ENCODE results near the gene TRIM71.
"Not testable (repeated sequence)": the region's sequence is repeated elsewhere in the genome, so short reads cannot be mapped to it uniquely, and the experiment has no call there.

Gene TRIM71

GRCh38 chr3:32913790-32914446, 96.1 kb downstream of the TRIM71 start:
- no peak for DNase-seq (ENCODE audit: low spot score in 2 of 2)
- Mint-ChIP-seq H3K4me1 (no peaks in the 10 kb centered on the region), H3K4me3 (no peak overlapping the region), H3K27ac (ENCODE audit: low read depth) (no peak overlapping the region), H3K36me3 (ENCODE audit: insufficient read depth) (peaks cover 2% of the 10 kb centered on the region), H3K9me3 (peaks cover 7% of the 10 kb centered on the region), H3K27me3 (peaks cover 10% of the 10 kb centered on the region)
- no peak for ATAC-seq (replicated peaks; ENCODE audit: extremely low read depth, poor library complexity, severe bottlenecking)

GRCh38 chr3:32919920-32920319, 102.1 kb downstream of the TRIM71 start:
- no peak overlapping the region for H3K27ac Mint-ChIP-seq (ENCODE audit: low read depth)
- no peak overlapping the region for H3K4me3 Mint-ChIP-seq
- H3K27me3 Mint-ChIP-seq = peaks cover 10% of the 10 kb centered on the region
- no peaks in the 10 kb centered on the region for H3K36me3 Mint-ChIP-seq (ENCODE audit: insufficient read depth)
- H3K4me1 Mint-ChIP-seq = no peaks in the 10 kb centered on the region
- peaks cover 7% of the 10 kb centered on the region for H3K9me3 Mint-ChIP-seq
- ATAC-seq (replicated peaks; ENCODE audit: extremely low read depth, poor library complexity, severe bottlenecking) (no peak), DNase-seq (ENCODE audit: low spot score in 2 of 2) (no peak)

- Mint-ChIP-seq H3K27me3 (peaks cover 3% of the 10 kb centered on the region), H3K4me3 (no peak overlapping the region), H3K4me1 (no peaks in the 10 kb centered on the region), H3K27ac (ENCODE audit: low read depth) (no peak overlapping the region), H3K36me3 (ENCODE audit: insufficient read depth) (no peaks in the 10 kb centered on the region), H3K9me3 (peaks cover 2% of the 10 kb centered on the region)
- ATAC-seq (replicated peaks; ENCODE audit: extremely low read depth, poor library complexity, severe bottlenecking) (no peak), DNase-seq (ENCODE audit: low spot score in 2 of 2) (no peak)
Measured at GRCh38 chr3:32922078-32922477, 104.3 kb downstream of the TRIM71 start.

- ATAC-seq (replicated peaks; ENCODE audit: extremely low read depth, poor library complexity, severe bottlenecking) = no peak
- Mint-ChIP-seq H3K27ac (ENCODE audit: low read depth) (no peak overlapping the region), H3K36me3 (ENCODE audit: insufficient read depth) (no peaks in the 10 kb centered on the region), H3K4me3 (no peak overlapping the region), H3K4me1 (no peaks in the 10 kb centered on the region), H3K27me3 (peaks cover 33% of the 10 kb centered on the region), H3K9me3 (no peaks in the 10 kb centered on the region)
- no peak for DNase-seq (ENCODE audit: low spot score in 2 of 2)
Measured at GRCh38 chr3:32930161-32930560, 112.4 kb downstream of the TRIM71 start.

GRCh38 chr3:32931273-32931672, 113.5 kb downstream of the TRIM71 start:
- not testable (repeated sequence) for H3K27ac Mint-ChIP-seq (ENCODE audit: low read depth); H3K4me1 Mint-ChIP-seq; ATAC-seq (replicated peaks; ENCODE audit: extremely low read depth, poor library complexity, severe bottlenecking); H3K9me3 Mint-ChIP-seq; H3K36me3 Mint-ChIP-seq (ENCODE audit: insufficient read depth); H3K4me3 Mint-ChIP-seq; DNase-seq (ENCODE audit: low spot score in 2 of 2)
- H3K27me3 Mint-ChIP-seq = peaks cover 33% of the 10 kb centered on the region

GRCh38 chr3:32934150-32934742, 116.4 kb downstream of the TRIM71 start:
- Mint-ChIP-seq H3K4me1 (no peaks in the 10 kb centered on the region), H3K9me3 (no peaks in the 10 kb centered on the region), H3K4me3 (no peak overlapping the region), H3K36me3 (ENCODE audit: insufficient read depth) (peaks cover 2% of the 10 kb centered on the region), H3K27me3 (peaks cover 15% of the 10 kb centered on the region), H3K27ac (ENCODE audit: low read depth) (no peak overlapping the region)
- ATAC-seq (replicated peaks; ENCODE audit: extremely low read depth, poor library complexity, severe bottlenecking) (no peak), DNase-seq (ENCODE audit: low spot score in 2 of 2) (no peak)

GRCh38 chr3:32937331-32937730, 119.5 kb downstream of the TRIM71 start:
- no peaks in the 10 kb centered on the region for H3K4me1 Mint-ChIP-seq
- ATAC-seq (replicated peaks; ENCODE audit: extremely low read depth, poor library complexity, severe bottlenecking) (no peak), DNase-seq (ENCODE audit: low spot score in 2 of 2) (no peak)
- H3K4me3 Mint-ChIP-seq = no peak overlapping the region
- H3K27ac Mint-ChIP-seq (ENCODE audit: low read depth) = no peak overlapping the region
- H3K27me3 Mint-ChIP-seq = no peaks in the 10 kb centered on the region
- peaks cover 3% of the 10 kb centered on the region for H3K36me3 Mint-ChIP-seq (ENCODE audit: insufficient read depth)
- no peaks in the 10 kb centered on the region for H3K9me3 Mint-ChIP-seq

GRCh38 chr3:32939531-32940284, 121.9 kb downstream of the TRIM71 start:
- not testable (repeated sequence) for H3K36me3 Mint-ChIP-seq (ENCODE audit: insufficient read depth); DNase-seq (ENCODE audit: low spot score in 2 of 2); H3K4me3 Mint-ChIP-seq; H3K9me3 Mint-ChIP-seq; H3K4me1 Mint-ChIP-seq; ATAC-seq (replicated peaks; ENCODE audit: extremely low read depth, poor library complexity, severe bottlenecking); H3K27me3 Mint-ChIP-seq; H3K27ac Mint-ChIP-seq (ENCODE audit: low read depth)

- Mint-ChIP-seq H3K27me3 (no peaks in the 10 kb centered on the region), H3K4me3 (no peak overlapping the region), H3K9me3 (no peaks in the 10 kb centered on the region), H3K27ac (ENCODE audit: low read depth) (no peak overlapping the region), H3K4me1 (no peaks in the 10 kb centered on the region), H3K36me3 (ENCODE audit: insufficient read depth) (peaks cover 3% of the 10 kb centered on the region)
- DNase-seq (ENCODE audit: low spot score in 2 of 2) (no peak), ATAC-seq (replicated peaks; ENCODE audit: extremely low read depth, poor library complexity, severe bottlenecking) (no peak)
Measured at GRCh38 chr3:32940726-32941125, 122.9 kb downstream of the TRIM71 start.

GRCh38 chr3:32945136-32945535, 127.3 kb downstream of the TRIM71 start:
- no peak for ATAC-seq (replicated peaks; ENCODE audit: extremely low read depth, poor library complexity, severe bottlenecking)
- H3K27me3 Mint-ChIP-seq = no peaks in the 10 kb centered on the region

GRCh38 chr3:32945598-32945997, 127.8 kb downstream of the TRIM71 start:
- not testable (repeated sequence) for H3K4me3 Mint-ChIP-seq; H3K36me3 Mint-ChIP-seq (ENCODE audit: insufficient read depth); ATAC-seq (replicated peaks; ENCODE audit: extremely low read depth, poor library complexity, severe bottlenecking); H3K27me3 Mint-ChIP-seq; H3K9me3 Mint-ChIP-seq; DNase-seq (ENCODE audit: low spot score in 2 of 2)
- H3K4me1 Mint-ChIP-seq = peaks cover 15% of the 10 kb centered on the region
- peak overlapping the region; percentile 62 for H3K27ac Mint-ChIP-seq (ENCODE audit: low read depth)

More at GRCh38 chr3:32945136-32945535, 127.3 kb downstream of the TRIM71 start:
- no peaks in the 10 kb centered on the region for H3K9me3 Mint-ChIP-seq
- DNase-seq (ENCODE audit: low spot score in 2 of 2) = no peak
- H3K36me3 Mint-ChIP-seq (ENCODE audit: insufficient read depth) = peaks cover 2% of the 10 kb centered on the region
- H3K4me1 Mint-ChIP-seq = peaks cover 10% of the 10 kb centered on the region
- H3K4me3 Mint-ChIP-seq = no peak overlapping the region
- H3K27ac Mint-ChIP-seq (ENCODE audit: low read depth) = no peak overlapping the region

GRCh38 chr3:32946973-32947788, 129.4 kb downstream of the TRIM71 start:
- DNase-seq (ENCODE audit: low spot score in 2 of 2) = no peak
- no peak overlapping the region for H3K4me3 Mint-ChIP-seq
- peaks cover 2% of the 10 kb centered on the region for H3K36me3 Mint-ChIP-seq (ENCODE audit: insufficient read depth)
- peaks cover 30% of the 10 kb centered on the region for H3K4me1 Mint-ChIP-seq
- ATAC-seq (replicated peaks; ENCODE audit: extremely low read depth, poor library complexity, severe bottlenecking) = no peak
- H3K27ac Mint-ChIP-seq (ENCODE audit: low read depth) = no peak overlapping the region
- H3K9me3 Mint-ChIP-seq = no peaks in the 10 kb centered on the region
- H3K27me3 Mint-ChIP-seq = no peaks in the 10 kb centered on the region
